Epithelial cell of proximal tubule (primary cell): Measurements from ENCODE around the gene TLR10. TPM values are rescaled to one million over a fixed set of nuclear protein-coding genes. Genes with fewer than 3 reads are reported as not detected.

Source experiments
- DNase-seq: peaks from one replicate; pipeline ENCODE4 v3.0.0-alpha.2; 2011; ENCODE audit warnings: low read depth
- H3K4me3 ChIP-seq: 2 replicates; pipeline ENCODE4 v1.5.1; 2011; ENCODE audit warnings: low read depth, mild to moderate bottlenecking, low read length
- CTCF ChIP-seq: conservative IDR thresholded peaks from 2 replicates; pipeline ENCODE4 v1.5.1; 2012; ENCODE audit warnings: low read depth, mild to moderate bottlenecking, low read length
- total RNA-seq: library from RNA; depleted of rRNA; stranded (reverse); fragments of >200 nt; gene quantifications from 2 replicates; pipeline ENCODE4 v1.2.3, GENCODE V29; 2015

The TLR10 gene
- total RNA-seq, 1 donor from 2014 or later = not detected

GRCh38 chr4:38800961-38801450 lies 18.2 kb upstream of the TLR10 start:
- no peak overlapping the region for H3K4me3 ChIP-seq
- DNase-seq = no peak
- TF ChIP-seq CTCF = no peak

- H3K4me3 ChIP-seq = no peak overlapping the region
- no peak for DNase-seq
- no peak for TF ChIP-seq CTCF
These were observed 17.6 kb upstream of the TLR10 start for GRCh38 chr4:38800366-38800765.

GRCh38 chr4:38795087-38795486 lies 12.3 kb upstream of the TLR10 start:
- no peak for TF ChIP-seq CTCF
- DNase-seq = no peak
- H3K4me3 ChIP-seq = no peak overlapping the region

GRCh38 chr4:38794051-38794450 lies 11.3 kb upstream of the TLR10 start:
- TF ChIP-seq CTCF = no peak
- DNase-seq = no peak
- H3K4me3 ChIP-seq = no peak overlapping the region

- H3K4me3 ChIP-seq = no peak overlapping the region
- no peak for TF ChIP-seq CTCF
- no peak for DNase-seq
These were observed 8.2 kb upstream of the TLR10 start for GRCh38 chr4:38791010-38791409.

- TF ChIP-seq CTCF = no peak
- no peak for DNase-seq
- no peak overlapping the region for H3K4me3 ChIP-seq
These were observed 5.5 kb upstream of the TLR10 start for GRCh38 chr4:38788317-38788716.

- H3K4me3 ChIP-seq = no peak overlapping the region
- no peak for TF ChIP-seq CTCF
- DNase-seq = no peak
These were observed 4.9 kb upstream of the TLR10 start for GRCh38 chr4:38787693-38788092.
